ENCODE results near the gene CHPT1.
A peak's percentile ranks its signal among the peaks of the same experiment; 100 is the strongest.
"Not testable (repeated sequence)": the region's sequence is repeated elsewhere in the genome, so short reads cannot be mapped to it uniquely, and the experiment has no call there.

The CHPT1 gene
- 2.7 to 13.5 (median 12.3) reads per million in 4 donors for total RNA-seq

DNA sequence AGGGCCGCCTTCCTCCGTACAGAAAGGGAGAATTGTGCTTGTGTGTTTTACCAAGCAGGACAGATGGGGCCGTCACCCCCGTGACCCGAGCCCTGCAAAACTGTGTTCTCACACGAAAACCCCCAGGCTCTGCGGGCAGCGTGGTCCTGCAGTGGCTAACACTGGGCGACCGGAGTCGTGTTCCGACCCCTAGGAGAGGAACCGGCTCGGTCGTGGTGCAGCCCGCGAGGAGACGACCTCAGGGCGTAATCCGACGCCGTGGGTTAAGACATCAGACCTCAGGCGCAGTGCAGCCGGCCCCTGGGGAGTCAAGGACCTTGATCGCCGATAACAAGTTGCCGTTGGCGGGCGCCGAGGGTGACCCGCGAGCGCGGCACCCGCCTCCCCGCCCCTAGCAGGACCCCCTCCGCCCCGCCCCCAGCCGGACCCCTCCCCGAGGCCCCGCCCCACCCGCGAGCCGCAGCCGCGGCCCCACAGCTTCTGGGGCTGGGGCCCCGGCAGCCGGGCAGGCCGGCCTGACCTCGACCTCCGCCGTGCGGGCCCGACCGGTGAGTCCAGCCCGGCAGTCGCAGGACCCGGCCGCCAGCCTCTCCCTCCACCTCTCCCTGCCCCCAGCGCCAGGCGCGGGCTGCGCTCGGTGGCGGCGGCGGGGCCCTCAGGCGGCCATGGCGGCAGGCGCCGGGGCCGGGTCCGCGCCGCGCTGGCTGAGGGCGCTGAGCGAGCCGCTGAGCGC lies at the start of gene CHPT1:
TSS of gene CHPT1 (plus strand) at position 444 of the 733 bp plus-strand sequence. CDS start at position 666, 222 bp downstream.
- DNase-seq: peak; percentile 12 to 65 (median 54)

DNA sequence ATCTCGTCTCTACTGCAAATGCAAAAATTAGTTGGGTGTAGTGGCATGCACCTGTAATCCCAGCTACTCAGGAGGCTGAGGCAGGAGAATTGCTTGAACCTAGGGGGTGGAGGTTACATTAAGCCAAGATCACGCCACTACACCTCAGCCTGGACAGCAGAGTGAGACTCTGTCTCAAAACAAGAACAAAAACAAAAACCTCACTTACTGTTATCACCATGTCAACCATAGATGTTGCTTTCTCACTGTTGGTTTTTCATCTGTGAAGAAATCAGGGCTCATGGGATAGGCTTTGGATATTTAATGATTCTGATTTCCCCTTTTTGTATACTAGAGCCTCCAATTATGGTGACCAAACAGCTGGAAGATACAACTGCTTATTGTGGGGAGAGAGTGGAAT lies 49.7 kb upstream of the CHPT1 start:
- no peak for DNase-seq

DNA sequence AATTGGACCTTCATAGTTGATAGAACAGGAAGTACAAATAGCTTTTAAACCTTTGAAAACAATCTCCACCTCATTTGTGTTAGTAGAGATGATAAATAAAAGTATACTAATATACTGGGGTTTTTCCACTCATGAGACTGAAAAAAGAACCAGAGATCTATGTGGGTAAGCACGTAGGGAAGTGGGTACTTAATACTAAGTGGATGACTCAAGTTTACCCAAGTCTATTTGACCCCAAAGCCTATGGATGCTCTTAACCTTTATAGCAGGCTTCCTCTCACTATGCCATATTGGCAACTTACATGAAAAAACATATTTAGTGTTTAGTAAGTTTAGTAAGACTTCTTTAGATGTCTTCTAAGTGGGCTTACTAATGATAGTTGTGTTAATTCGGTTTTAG lies 49.2 kb upstream of the CHPT1 start:
- no peak for DNase-seq

DNA sequence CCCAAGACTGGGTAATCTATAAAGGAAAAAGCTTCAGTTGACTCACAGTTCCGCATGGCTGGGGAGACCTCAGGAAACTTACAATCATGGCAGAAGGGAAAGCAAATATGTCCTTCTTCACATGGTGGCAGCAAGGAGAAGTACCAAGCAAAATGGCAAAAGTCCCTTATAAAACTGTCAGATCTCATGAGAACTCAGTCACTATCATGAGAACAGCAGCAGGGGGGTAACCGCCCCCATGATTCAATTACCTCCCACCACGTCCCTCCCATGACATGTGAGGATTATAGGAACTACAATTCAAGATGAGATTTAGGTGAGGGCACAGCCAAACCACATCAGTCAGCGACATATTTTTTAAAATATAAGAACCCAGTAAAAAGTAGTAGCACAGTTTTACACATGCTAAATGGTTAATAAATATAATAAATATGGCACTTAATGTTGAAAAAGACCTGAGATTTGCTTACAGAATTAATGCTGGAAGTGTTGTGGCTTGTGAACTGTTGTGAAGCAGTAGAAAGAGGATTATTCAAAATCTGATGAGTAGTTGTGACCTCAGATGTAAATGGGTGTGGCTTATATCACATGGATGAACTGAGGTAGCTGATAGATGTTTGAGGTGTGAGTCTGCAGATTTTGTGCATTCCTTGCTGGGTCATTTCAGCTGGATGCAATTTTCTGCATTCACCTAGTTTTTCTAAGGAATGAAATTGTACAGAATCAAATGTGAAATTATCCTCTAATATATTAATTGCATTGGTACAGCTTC lies 46.9 kb upstream of the CHPT1 start:
- no peak for DNase-seq

DNA sequence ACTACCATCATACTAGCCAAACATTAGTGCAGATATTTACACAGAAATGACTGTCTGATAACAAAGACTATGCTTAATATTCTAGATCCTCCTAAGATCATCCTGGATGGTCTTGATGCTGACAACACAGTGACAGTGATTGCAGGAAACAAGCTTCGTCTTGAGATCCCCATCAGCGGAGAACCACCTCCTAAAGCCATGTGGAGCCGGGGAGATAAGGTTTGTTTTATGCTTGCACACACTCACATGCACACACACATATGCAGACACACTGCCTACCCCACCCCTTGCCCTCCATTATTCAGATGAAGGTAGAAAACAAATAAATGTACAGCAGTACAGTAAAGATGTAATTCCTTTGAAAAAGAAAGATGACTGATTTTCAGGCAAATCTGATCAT lies 44.4 kb upstream of the CHPT1 start:
- no peak for DNase-seq

DNA sequence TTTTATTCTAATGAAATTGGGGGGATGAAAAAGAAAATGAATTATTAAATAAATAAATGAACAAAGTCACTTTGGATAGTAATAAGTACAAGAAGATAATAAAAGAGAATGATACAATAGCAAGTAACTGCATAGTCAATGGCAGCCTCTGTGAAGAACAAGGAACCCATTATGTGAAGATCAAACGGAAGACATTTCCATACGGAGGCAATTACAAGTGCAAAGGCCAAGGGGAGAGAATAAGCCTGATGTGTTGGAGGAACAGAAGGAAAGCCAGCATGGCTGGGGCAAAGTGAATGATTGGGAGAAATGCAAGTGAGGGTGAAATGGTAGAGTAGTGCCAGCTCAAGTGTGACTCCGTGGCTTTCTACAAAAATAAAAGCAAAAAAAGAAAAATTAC lies 43.9 kb upstream of the CHPT1 start:
- DNase-seq: no peak

DNA sequence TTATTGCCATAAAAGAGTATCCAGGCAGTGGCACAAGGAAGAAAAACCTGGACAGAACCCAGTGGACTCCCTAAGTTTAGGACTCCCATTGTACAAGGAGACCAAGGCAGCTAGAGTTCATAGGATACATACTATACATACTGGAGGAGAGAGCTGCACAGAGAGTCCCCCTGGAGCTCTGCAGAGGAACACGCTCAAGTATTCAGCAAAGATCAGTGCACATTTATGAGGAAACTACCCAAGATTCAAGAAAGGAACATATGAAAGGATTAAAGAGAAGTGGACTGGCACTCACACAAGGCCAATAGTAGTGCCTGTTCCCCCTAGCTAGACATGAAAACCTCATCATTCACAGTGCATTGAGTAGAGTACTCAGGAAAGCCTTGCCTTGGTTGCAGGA lies 43.0 kb upstream of the CHPT1 start:
- no peak for DNase-seq

DNA sequence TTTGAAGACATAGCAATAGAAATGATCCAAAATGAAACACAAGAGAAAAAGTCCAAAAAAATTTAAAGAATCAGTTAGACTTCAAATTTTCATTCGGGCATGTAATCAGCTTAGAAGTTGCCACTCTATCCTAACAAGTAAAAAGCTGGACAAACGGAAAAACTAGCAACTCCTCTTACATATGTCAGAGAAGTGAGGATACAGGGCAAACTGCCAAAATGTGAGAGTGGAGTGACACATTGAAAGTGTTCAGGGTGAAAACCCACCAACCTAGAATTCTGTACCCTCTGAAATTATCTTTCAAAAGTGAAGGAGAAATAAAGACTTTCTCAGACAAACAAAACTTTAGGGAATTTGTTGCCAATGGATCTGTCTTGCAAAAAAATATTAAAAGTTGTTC lies 42.0 kb upstream of the CHPT1 start:
- DNase-seq: no peak

DNA sequence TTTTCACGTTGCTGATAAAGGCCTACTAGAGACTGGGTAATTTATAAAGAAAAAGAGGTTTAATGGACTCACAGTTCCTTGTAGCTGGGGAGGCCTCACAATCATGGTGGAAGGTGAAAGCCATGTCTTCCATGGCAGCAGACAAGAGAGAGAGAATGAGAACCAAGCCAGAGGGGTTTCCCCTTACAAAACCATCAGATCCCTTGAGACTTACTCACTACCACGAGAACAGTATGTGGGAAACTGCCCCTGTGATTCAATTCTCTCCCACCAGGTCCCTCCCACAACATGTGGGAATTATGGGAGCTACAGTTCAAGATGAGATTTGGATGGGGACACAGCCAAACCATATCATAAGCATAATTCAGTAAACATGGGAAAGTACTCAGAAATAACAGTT lies 36.8 kb upstream of the CHPT1 start:
- not testable (repeated sequence) for DNase-seq

DNA sequence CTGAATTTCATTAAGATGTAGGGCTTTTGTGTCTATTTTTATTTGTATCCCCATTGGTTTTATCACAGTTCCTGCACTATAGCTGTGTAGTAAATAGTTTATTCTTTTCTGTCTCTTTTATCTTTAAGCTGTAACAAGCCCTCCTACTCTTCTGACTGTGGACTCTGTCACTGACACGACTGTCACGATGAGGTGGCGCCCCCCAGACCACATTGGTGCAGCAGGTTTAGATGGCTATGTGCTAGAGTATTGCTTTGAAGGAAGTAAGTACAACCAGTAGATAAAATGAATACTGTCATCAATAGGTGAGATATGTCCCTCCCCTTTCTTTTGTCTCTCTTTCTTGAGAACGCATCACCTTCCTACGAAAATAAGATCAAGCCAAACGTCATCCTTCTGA lies 34.1 kb upstream of the CHPT1 start:
- no peak for DNase-seq

DNA sequence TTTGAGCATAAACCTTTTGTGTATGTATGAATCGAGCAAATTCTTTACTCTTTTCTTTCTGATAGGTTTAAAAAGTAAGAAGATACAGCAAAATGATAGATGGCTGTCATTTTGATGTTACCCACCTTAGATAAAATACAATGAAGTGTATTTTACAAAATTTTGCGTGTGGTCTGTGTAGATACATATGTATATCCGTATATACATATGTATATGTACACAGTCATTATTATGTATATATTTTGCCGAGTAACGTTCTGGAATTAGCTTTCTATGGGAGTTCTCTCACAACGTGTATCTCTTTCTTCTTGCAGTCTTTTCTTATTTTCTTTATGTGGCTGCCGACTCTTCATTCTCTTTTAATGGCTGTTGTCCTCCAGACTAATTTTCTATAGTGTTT lies 32.4 kb upstream of the CHPT1 start:
- DNase-seq: no peak

DNA sequence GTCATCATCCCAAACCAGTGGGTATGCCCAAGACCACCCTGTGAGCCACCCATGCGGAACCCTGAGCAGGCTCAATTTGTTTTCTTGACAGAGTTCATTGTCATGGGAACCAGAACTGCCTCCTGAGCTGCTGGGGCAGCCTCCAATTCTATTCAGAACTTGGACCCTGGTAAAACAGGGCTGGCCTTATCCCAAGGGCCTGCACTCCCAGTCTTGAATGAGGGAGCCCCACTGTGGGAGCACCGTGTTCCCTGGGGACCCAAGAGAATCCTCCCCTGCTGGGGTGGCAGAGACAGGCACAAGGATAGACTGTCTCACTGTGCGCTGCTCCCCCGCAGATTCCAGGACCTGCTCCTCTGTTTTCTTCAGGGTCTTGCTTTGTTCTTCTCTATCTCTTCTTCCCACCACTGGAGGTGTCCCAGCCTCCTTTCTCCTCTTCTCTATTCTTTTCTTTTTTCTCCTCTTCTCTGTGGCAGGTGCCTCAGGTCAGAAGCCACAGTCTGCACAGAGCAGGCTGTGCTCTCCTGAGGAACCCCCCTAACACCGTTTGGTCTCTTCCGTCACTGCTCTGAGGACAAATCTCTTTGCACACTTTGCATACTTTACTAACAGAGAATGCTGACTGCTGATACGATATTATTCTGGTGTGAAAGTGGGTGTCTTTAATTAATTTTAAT lies 31.2 kb upstream of the CHPT1 start:
- no peak for DNase-seq

DNA sequence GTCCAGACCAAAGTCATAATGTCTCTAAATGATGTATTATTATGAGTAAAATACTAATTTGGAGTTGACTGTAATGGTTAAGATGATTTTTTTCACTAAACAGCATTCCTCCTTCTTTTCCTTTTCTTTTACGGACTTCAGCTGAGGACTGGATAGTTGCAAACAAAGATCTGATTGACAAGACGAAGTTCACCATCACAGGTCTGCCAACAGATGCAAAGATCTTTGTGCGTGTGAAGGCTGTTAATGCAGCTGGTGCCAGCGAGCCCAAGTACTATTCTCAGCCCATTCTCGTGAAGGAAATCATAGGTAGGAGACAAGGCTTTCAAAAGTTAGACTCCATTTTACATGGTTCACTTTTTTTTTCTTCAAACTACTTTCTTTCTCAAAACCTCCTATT lies 29.8 kb upstream of the CHPT1 start:
- no peak for DNase-seq

DNA sequence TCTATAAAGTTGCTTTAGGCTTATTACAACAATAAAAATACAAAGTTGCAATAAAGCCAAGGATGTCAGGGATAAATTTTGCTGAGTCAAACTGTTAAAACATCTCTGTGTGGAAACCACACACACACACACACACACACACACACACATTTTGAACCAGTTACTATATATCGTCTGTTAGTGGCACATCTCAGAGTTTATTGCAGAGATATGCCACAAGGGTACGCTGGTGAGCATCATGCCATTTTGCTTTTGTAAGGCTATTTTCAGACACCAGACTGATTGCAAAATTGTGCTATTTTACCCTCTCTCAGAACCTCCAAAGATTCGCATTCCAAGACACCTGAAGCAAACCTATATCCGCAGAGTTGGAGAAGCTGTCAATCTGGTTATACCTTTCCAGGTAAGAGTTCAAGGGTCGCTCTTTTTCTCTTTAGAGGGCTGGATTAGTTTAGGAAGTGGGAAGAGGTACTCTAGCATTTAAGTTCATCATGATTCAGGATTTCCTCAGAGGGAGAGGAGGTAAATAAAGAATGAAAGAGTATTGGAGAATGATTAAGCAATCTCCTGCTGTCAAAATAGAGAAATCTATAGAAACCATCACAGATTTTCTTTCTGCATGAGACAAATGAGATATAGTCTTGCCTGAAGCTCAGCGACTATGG lies 27.3 kb upstream of the CHPT1 start:
- DNase-seq: peak in 3 of 5 donors; percentile 8 to 73 (median 12)

DNA sequence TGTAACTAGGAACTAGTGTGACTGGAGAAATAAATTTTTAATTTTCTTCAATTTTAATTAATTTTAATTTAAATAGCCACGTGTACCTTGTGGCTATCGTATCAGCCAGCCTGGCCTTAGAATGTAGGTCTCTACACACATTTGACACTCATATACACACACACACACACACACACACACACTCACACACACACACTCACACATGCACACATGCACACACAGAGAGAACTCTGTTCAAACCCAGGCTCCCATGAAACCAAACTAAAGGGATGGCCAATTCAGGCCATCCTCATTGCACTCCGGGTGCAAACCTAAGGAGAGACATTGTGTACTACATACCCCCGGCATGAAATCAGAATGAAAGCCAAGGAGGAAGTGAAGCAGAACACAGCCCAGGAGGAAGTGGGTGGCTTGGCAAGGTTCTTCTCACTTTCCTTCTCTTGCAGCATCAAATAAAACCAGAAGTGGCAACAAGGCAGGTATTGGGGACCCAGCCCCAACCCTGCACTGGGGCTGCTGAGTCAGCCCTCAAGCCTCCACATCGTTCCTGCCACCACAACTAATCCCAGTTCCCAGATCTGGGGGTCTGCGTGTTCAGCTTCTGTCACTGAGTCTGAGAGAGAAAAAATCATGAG lies 26.2 kb upstream of the CHPT1 start:
- DNase-seq: peak in 1 of 5 donors; percentile 75

DNA sequence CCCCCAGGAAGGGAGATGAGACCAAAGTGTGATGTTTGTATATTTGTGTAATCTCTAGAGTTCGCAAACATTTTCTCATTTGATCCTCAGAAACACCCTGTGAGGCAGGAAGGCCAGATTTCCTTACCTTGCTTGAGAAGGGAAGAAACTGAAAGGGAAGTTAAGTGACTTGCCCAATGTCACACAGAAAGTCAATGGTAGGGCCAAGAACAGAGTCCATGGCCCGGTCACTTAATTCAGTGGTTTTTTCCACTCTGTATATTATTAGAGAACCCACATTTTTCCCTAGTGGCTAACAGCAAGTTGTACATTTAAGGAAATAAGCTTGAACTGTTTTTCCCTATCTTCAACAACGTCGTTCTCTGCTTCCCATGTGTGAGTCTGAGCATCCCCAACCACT lies 25.6 kb upstream of the CHPT1 start:
- no peak for DNase-seq

DNA sequence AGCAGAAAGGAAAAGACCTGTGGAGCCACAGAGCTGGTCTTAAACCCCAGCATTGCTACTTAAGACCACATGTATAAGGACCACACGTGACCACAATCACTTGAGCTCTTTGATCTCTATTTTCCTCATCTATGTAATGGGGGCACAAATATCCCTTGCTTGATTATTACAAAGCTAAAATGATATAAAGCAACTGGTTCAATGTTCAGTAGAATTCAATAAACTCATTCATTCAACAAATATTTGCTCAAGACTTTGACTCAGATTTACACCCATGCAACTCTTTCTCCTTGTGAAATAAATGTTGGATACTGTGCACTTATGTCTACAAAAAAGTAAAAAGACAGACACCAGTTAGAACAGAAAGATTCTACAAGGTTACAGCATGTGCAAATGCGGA lies 21.9 kb upstream of the CHPT1 start:
- no peak for DNase-seq

DNA sequence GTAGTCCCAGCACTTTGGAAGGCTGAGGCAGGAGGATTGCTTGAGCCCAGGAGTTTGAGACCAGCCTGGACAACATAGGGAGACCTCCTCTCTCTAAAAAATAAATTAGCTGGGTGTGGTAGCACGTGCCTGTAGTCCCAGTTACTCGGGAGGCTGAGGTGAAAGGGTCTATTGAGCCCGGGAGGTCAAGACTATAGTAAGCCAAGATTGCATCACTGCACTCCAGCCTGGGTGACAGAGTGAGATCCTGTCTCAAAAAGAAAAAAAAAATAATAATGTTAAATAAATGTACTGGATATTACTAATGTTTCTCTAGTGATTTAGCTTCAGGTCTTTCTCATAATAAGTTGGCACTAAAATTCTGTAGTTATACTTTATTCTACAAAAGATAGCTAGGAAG lies 20.9 kb upstream of the CHPT1 start:
- DNase-seq: not testable (repeated sequence)

DNA sequence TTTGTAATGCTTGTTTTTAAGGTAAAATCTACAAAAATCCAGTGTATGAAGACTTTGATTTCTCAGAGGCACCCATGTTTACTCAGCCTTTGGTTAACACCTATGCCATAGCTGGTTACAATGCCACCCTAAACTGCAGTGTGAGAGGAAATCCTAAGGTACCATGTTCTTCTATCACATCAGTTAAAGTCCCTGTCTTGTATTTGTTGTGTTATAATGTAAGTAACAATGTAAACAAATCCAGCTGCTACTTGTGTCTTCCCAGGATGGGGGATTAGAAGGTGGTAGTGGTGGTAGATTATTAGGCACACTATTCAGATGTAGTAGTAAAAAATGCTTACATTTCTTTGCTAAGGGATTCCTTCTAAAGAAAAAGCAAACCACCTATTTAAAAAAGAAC lies 19.4 kb upstream of the CHPT1 start:
- DNase-seq: no peak

DNA sequence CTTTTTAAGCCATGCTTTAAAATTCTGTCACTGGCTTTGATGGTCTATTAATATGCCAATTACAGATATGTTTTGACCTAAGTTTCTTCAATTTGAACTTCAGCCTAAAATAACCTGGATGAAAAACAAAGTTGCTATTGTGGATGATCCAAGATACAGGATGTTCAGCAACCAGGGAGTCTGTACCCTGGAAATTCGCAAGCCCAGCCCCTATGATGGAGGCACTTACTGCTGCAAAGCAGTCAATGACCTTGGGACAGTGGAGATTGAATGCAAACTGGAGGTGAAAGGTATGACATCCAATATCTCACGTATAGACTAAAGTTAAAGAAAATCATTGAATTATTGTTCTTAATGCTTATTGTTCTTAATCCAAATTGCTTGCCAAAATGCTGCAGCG lies 17.2 kb upstream of the CHPT1 start:
- DNase-seq: no peak

DNA sequence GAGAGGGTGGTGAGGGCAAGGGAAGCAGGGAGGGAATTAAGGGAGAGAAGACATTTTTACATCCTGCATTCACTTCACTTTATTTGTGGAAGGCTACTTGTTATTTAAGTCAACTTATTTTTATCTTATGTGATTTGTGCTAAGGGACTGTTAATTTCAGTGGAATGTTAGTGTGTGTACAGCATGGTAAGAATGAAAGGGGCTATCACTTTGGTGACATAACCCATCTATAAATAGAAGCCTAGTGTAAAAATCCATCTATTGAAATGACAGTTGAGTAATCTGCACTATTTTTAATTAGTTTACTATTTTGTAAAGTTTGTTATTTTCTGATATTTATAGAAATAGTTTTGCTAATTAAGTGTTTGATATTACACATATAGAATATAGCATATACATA lies 16.8 kb upstream of the CHPT1 start:
- no peak for DNase-seq

DNA sequence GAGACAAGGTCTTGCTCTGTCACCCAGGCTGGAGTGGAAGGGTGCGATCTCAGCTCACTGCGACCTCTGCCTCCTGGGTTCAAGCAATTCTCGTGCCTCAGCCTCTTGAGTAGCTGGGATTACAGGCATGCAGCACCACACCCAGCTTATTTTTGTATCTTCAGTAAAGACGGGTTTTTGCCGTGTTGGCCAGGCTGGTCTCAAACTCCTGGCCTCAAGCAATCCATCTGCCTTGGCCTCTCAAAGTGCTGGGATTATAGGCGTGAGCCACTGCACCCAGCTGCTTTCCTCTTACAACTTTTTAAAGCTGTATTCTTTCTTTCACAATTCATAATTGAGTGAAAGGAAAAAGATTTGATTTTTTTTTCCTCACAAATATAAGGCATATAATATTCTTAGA lies 15.8 kb upstream of the CHPT1 start:
- DNase-seq: not testable (repeated sequence)

DNA sequence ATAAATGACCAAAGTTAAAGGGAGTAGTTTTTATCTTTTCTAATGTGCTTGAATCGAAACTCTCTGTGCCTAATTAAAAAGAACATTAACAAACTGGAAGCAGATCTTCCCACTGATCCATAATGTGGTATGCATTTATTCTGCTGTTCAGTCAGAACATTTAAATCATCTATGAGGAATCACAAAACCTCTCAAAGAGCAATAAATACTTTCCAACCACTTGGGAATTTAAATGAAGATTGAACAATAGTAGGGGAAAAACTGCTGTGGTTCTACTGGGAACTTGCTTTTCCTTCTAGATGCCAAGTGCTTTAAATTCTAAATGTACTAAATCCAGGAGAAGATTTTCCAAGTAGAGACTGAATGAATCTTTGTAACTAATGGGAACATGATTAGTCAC lies 12.3 kb upstream of the CHPT1 start:
- DNase-seq: no peak
